AG04449 (cell line): ENCODE data around the gene AP2B1.
A peak's percentile ranks its signal among the peaks of the same experiment; 100 is the strongest.

Source experiments
- CTCF ChIA-PET: fragments of 350-600 bp; formaldehyde crosslinking; extraction: SDS; loops from one replicate; lab custom pipeline; 2021; ENCODE audit warnings: antibody characterized with exemption; lab: Yijun Ruan, JAX
- POLR2A ChIA-PET: fragments of 400-600, 350-600 bp; formaldehyde crosslinking; extraction: SDS; loops from one replicate; lab custom pipeline; 2020; ENCODE audit warnings: antibody characterized with exemption, inconsistent platforms; lab: Yijun Ruan, JAX
- DNase-seq: peaks from one replicate; pipeline ENCODE4 v3.0.0-alpha.2; 2010; ENCODE audit warnings: low read depth, low spot score
- H3K4me3 ChIP-seq: 2 replicates; pipeline ENCODE4 v1.5.1; 2011; ENCODE audit warnings: low read depth, mild to moderate bottlenecking, control low read depth, low read length
- TF ChIP-seq, protein P1 (sequence below): IDR thresholded peaks from one replicate; pipeline ENCODE4 v1.5.1; 2011; ENCODE audit warnings: mild to moderate bottlenecking, moderate library complexity, low read length, control low read depth, inconsistent platforms; ENCODE audit not compliant: insufficient read depth; ENCODE audit errors: missing control alignments

AP2B1 gene

DNA sequence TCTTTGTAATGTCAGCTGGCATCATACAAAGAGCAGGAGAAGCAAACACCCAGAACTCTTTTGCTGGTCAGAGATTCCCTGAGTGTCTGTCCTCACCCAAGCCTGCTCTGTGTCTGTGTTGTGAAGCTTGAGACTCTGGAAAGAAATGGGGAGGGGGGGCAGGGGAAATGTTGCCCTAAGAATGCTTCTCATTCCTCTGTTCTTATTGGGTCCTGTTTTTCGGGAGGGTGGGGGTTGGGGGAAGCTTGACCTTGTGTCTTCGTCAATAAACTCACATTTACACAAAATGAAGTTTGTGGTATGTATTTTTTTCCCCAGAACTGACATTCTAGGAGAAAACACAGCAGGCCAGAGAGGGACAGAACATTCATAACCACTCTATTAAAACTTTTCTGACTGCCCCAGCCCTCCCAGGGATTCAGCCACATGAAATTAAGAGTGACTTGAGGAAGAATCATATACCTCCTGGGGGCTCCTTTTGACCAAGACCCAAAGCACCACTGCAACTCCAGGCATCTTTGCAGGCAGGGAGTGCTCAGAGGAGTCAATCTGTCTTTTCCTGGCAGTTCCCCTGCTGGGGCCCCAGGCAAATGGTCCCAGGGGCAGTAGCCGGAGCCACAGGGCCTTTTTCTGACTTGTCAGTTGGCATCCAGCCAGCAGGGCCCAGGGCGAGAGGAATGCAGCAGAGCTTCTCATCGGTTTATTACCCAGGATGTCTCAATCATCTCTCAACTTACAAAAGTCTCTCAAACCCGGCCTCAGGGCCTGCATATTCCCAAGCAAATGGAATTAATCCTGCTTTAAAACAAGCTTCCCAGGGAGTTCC is 139.2 kb downstream of the AP2B1 start:
- no peak overlapping the region for H3K4me3 ChIP-seq
- TF ChIP-seq, protein P1, sequence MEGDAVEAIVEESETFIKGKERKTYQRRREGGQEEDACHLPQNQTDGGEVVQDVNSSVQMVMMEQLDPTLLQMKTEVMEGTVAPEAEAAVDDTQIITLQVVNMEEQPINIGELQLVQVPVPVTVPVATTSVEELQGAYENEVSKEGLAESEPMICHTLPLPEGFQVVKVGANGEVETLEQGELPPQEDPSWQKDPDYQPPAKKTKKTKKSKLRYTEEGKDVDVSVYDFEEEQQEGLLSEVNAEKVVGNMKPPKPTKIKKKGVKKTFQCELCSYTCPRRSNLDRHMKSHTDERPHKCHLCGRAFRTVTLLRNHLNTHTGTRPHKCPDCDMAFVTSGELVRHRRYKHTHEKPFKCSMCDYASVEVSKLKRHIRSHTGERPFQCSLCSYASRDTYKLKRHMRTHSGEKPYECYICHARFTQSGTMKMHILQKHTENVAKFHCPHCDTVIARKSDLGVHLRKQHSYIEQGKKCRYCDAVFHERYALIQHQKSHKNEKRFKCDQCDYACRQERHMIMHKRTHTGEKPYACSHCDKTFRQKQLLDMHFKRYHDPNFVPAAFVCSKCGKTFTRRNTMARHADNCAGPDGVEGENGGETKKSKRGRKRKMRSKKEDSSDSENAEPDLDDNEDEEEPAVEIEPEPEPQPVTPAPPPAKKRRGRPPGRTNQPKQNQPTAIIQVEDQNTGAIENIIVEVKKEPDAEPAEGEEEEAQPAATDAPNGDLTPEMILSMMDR = no peak
- peak; percentile 85 for DNase-seq
- CTCF ChIA-PET = interaction anchor here (0.8 to 4.4 kb wide), 5 partner anchors 22 to 113 kb away, joined by 3 to 22 read pairs (median 4); no protein-coding TSS in a partner anchor
- POLR2A ChIA-PET = interaction anchor here (1.0 to 2.1 kb wide), 3 partner anchors 13 to 82 kb away, joined by 3 to 7 read pairs (median 3); partner anchors contain the start of gene TAF15

DNA sequence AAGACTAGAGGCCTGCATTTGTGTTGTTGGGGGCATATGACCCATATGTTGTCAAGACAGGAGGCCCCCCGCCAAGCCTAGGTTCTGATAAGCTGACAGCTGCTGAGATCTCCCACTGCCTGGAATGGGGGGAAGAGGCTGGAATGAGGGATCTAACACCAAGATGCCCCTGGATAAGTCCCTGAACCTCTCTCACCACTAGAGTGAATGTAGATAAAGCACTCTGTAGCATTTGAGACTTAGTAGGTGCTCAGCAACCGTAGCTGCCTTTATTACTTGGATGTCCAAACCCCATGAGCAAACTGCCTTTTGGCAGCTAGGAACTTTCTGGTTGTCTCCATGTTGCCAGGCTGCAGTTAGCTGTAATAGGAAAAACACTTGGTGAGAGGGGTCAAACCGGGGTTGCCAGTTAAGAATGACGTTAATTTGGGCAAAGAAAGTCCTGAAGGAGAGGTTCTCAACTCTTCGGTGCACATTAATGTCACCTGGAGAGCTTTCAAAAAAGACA is 139.9 kb downstream of the AP2B1 start:
- DNase-seq = no peak
- TF ChIP-seq, protein P1 = no peak
- ChIA-PET CTCF (interaction anchor here (0.8 to 4.4 kb wide), 5 partner anchors 21 to 114 kb away, joined by 3 to 22 read pairs (median 4); no protein-coding TSS in a partner anchor), POLR2A (interaction anchor here (1.0 to 2.1 kb wide), 3 partner anchors 13 to 82 kb away, joined by 3 to 7 read pairs (median 3); partner anchors contain the start of gene TAF15)
- no peak overlapping the region for H3K4me3 ChIP-seq

DNA sequence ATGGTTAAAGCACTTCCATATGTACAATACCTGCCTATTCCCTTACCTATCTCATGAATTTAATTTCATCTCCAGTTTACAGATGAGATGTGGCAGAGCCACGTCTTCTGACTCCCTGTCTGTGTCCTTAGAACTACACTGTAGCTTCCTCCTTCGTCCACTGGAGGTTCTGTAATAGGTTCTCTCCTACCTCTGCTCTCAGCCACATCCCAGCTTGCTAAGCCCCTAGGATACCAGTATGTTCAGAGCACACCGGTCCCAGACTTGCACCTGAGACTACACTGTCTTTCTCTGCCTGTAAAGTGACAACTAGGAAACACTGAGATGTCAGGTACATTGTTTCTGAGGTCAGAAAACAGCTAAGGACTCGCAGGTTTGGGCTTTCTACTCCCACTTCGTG is 140.5 kb downstream of the AP2B1 start:
- TF ChIP-seq, protein P1 = no peak
- POLR2A ChIA-PET = interaction anchor here (2.1 kb wide), 1 partner anchor 14 kb away, joined by 7 read pairs; no protein-coding TSS in a partner anchor
- CTCF ChIA-PET = interaction anchor here (0.8 to 6.5 kb wide), 8 partner anchors 12 to 115 kb away, joined by 3 to 43 read pairs (median 6); no protein-coding TSS in a partner anchor
- no peak for DNase-seq
- H3K4me3 ChIP-seq = no peak overlapping the region

DNA sequence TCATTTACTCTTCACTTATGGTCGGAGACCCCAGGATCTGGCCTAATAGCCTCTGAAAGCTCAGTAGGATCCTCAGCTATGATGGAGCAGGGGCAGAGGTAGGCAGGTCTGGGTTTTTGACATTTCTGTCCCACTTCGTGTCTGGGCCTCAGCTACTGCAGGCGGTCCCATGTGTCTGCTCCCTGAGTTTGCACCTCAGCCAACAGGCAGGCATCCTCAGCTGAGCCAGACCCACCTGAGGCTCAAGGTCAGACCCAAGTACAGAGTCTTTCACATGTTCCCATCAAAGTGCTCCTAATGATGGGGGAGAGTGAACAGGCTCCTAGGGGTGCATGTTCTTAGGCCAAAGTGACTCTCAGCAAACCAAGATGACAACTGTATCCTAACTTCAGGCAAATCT is 141.4 kb downstream of the AP2B1 start:
- TF ChIP-seq, protein P1 = no peak
- ChIA-PET POLR2A (no interaction called here), CTCF (interaction anchor here (1.2 to 6.5 kb wide), 5 partner anchors 11 to 115 kb away, joined by 3 to 43 read pairs (median 7); no protein-coding TSS in a partner anchor)

DNA sequence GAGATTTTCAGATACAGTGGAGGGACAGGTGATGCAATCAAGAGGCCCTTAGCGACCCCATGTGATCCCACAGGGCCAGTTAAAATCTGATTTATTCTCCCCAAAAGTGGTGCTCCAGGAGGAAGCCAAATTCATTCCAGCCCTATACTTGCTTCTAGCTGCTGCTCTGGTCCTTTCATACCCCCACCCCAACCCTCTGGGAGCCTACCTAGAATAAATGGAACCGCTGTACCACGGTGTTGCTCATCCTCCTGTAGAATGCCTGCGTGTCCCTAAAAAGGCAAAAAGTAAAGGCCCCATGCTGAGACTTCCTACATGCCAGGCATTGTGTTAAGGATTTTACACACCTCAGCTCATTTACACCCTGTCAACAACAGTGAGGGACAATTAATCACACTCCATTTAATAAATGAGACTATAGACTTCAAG is 142.3 kb downstream of the AP2B1 start:
- DNase-seq = no peak
- H3K4me3 ChIP-seq = no peak overlapping the region
- ChIA-PET POLR2A (interaction anchor here (0.5 kb wide), 1 partner anchor 84 kb away, joined by 3 read pairs; no protein-coding TSS in a partner anchor), CTCF (interaction anchor here (0.9 to 6.5 kb wide), 5 partner anchors 19 to 118 kb away, joined by 3 to 43 read pairs (median 7); no protein-coding TSS in a partner anchor)
- TF ChIP-seq, protein P1 = no peak

More for the DNA sequence above, 141.4 kb downstream of the AP2B1 start:
- H3K4me3 ChIP-seq = no peak overlapping the region
- no peak for DNase-seq
